CD14-positive monocyte (primary cell): ENCODE measurements around the gene HIVEP3. TPM values are rescaled to one million over a fixed set of nuclear protein-coding genes. Genes with fewer than 3 reads are reported as not detected.

ENCODE experiments used
- DNase-seq, 3 donors: peaks; one replicate each; pipeline ENCODE4 v3.0.0-alpha.2; 2011 to 2022
- H2AFZ ChIP-seq: 2 replicates; pipeline ENCODE4 v1.6.0; 2012; ENCODE audit warnings: mild to moderate bottlenecking, low read depth, low read length, inconsistent platforms; ENCODE audit not compliant: insufficient read depth, poor library complexity, severe bottlenecking
- H3K27ac ChIP-seq, 2 donors: 1 replicate in 1 of 2; 2 replicates in 1 of 2; pipeline ENCODE4 v1.5.1; 2012 to 2013; ENCODE audit warnings: low read length in 2 of 2, control low read depth in 1 of 2, inconsistent platforms in 1 of 2, low read depth in 1 of 2, mild to moderate bottlenecking in 1 of 2
- H3K27me3 ChIP-seq, 2 donors: one replicate each; pipeline versions ENCODE4 v1.6.0 to v1.6.1; 2011 to 2013; ENCODE audit warnings: low read length in 2 of 2; ENCODE audit not compliant: control insufficient read depth in 2 of 2, insufficient read depth in 2 of 2
- H3K36me3 ChIP-seq, 2 donors: replicated peaks in 1 of 2; 1 replicate in 1 of 2; 2 replicates in 1 of 2; pipeline versions ENCODE4 v1.5.1 to v1.6.1; 2012 to 2013; ENCODE audit warnings: low read length in 2 of 2, control low read depth in 1 of 2, inconsistent platforms in 1 of 2, mild to moderate bottlenecking in 1 of 2; ENCODE audit not compliant: insufficient read depth in 2 of 2, control insufficient read depth in 1 of 2
- H3K4me1 ChIP-seq, 2 donors: 1 replicate in 1 of 2; 2 replicates in 1 of 2; pipeline versions ENCODE4 v1.5.1 to v1.6.1; 2012 to 2013; ENCODE audit warnings: low read length in 2 of 2, control low read depth in 1 of 2, inconsistent platforms in 1 of 2, mild to moderate bottlenecking in 1 of 2, moderate library complexity in 1 of 2; ENCODE audit not compliant: insufficient read depth in 2 of 2, control insufficient read depth in 1 of 2
- H3K4me2 ChIP-seq: replicated peaks from 2 replicates; pipeline ENCODE3; 2012; ENCODE audit warnings: low read length, moderate library complexity, mild to moderate bottlenecking; ENCODE audit not compliant: poor library complexity, severe bottlenecking; ENCODE audit errors: extremely low read depth
- H3K4me3 ChIP-seq, 3 experiments: fragments of 200-600 bp in 1 of 3; sonication (generic) in 1 of 3; replicated peaks in 1 of 3; 1 replicate in 2 of 3; 2 replicates in 1 of 3; pipeline ENCODE4 v1.5.1; 2011 to 2013; ENCODE audit warnings: low read length in 3 of 3, mild to moderate bottlenecking in 3 of 3, control low read depth in 2 of 3, low read depth in 2 of 3, inconsistent platforms in 1 of 3, moderate library complexity in 1 of 3
- H3K79me2 ChIP-seq: 2 replicates; pipeline ENCODE4 v1.6.0; 2012; ENCODE audit warnings: mild to moderate bottlenecking, control low read depth, inconsistent platforms, low read length, moderate library complexity; ENCODE audit not compliant: insufficient read depth
- H3K9ac ChIP-seq: 2 replicates; pipeline ENCODE4 v1.6.0; 2017; ENCODE audit warnings: low read length, mild to moderate bottlenecking; ENCODE audit not compliant: insufficient read depth, poor library complexity, severe bottlenecking
- H3K9me3 ChIP-seq, 2 donors: replicated peaks in 1 of 2; 1 replicate in 1 of 2; 2 replicates in 1 of 2; pipeline versions ENCODE4 v1.5.1 to v1.6.1; 2012 to 2013; ENCODE audit warnings: low read length in 2 of 2, control low read depth in 1 of 2; ENCODE audit not compliant: control insufficient read depth in 1 of 2, insufficient read depth in 1 of 2
- H4K20me1 ChIP-seq: 2 replicates; pipeline ENCODE4 v1.6.0; 2012; ENCODE audit warnings: mild to moderate bottlenecking, low read length, control low read depth, moderate library complexity; ENCODE audit not compliant: insufficient read depth
- H3K27ac Mint-ChIP-seq, 7 donors: one replicate each; pipeline ENCODE4 v1.8.0; 2020; ENCODE audit warnings: mild to moderate bottlenecking in 7 of 7, mixed read lengths in 7 of 7, moderate library complexity in 6 of 7, inconsistent platforms in 2 of 7
- H3K27me3 Mint-ChIP-seq, 3 donors: one replicate each; pipeline ENCODE4 v1.8.0; 2021 to 2022; ENCODE audit warnings: low read depth in 3 of 3, mild to moderate bottlenecking in 3 of 3, mixed read lengths in 3 of 3, moderate library complexity in 3 of 3, inconsistent platforms in 1 of 3
- H3K36me3 Mint-ChIP-seq, 2 donors: one replicate each; pipeline ENCODE4 v1.8.0; 2020; ENCODE audit warnings: mixed read lengths in 2 of 2, inconsistent platforms in 1 of 2, mild to moderate bottlenecking in 1 of 2
- H3K4me1 Mint-ChIP-seq: one replicate; pipeline ENCODE4 v1.8.0; 2020; ENCODE audit warnings: mild to moderate bottlenecking, mixed read lengths
- H3K4me3 Mint-ChIP-seq, 2 donors: one replicate each; pipeline ENCODE4 v1.8.0; 2020; ENCODE audit warnings: mild to moderate bottlenecking in 2 of 2, mixed read lengths in 2 of 2, moderate library complexity in 1 of 2
- H3K9me3 Mint-ChIP-seq, 7 donors: one replicate each; pipeline ENCODE4 v1.8.0; 2020 to 2022; ENCODE audit warnings: mixed read lengths in 7 of 7, mild to moderate bottlenecking in 6 of 7, moderate library complexity in 6 of 7, inconsistent platforms in 2 of 7
- WGBS: methylation state at CpG from one replicate; pipeline ENCODE4 v1.1.5; 2013; ENCODE audit warnings: missing lambda C conversion rate; ENCODE audit not compliant: insufficient coverage; 5-methylcytosine and 5-hydroxymethylcytosine counted together
- intact Hi-C, 2 donors: fragments of 100-400 bp; cut with micrococcal nuclease; formaldehyde crosslinking; loops; one replicate each; pipeline versions ENCODE4 v1.15.0 to v1.15.1; 2023
- polyA plus RNA-seq, 3 donors: library from polyadenylated mRNA; depleted of rRNA in 1 of 3; unstranded in 2 of 3; stranded (reverse) in 1 of 3; fragments of 300-500 nt in 2 of 3; fragments of >200 nt in 1 of 3; fragmentation: Illumina TruSeq in 2 of 3; gene quantifications; 1 replicate in 2 of 3; 2 replicates in 1 of 3; pipeline ENCODE4 v1.2.3, GENCODE V29; 2012 to 2021
- TF ChIP-seq, protein P1 (sequence below): fragments of 200-600 bp; IDR thresholded peaks from one replicate; pipeline ENCODE4 v1.8.0; 2022; ENCODE audit warnings: antibody characterized with exemption, mild to moderate bottlenecking

The HIVEP3 gene
- polyA plus RNA-seq, 3 donors: 1.2 to 3.7 (median 1.8) TPM

DNA sequence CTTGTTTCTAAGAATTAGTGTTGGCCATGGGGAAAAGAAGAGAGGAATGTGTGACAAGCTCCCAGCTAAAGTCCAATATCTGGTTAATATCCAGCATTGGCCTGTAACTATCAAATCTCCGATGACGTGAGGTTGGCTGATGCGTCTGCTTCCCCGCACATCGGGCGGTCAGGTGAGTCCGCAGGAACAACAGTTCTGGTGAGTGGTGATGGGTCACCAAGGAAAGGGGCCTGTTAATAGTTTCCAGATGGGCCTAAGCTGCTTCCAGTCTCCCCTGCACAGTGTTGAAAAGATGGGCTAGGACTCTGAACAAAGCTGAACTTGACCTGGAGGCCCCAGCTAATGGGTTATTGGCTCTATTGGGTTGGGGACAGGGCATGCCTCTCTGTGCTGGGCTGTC is 241.1 kb downstream of the HIVEP3 start:
- H3K27me3 Mint-ChIP-seq: peaks cover 3 to 13% (median 12%) of the 10 kb centered on the region in 3 donors
- peaks cover 0 to 5% of the 10 kb centered on the region in 2 donors for H3K36me3 Mint-ChIP-seq
- peaks cover 33 to 50% of the 10 kb centered on the region in 2 donors for H3K4me1 ChIP-seq
- H3K79me2 ChIP-seq: no peaks in the 10 kb centered on the region
- DNase-seq: no peak
- TF ChIP-seq, protein P1, sequence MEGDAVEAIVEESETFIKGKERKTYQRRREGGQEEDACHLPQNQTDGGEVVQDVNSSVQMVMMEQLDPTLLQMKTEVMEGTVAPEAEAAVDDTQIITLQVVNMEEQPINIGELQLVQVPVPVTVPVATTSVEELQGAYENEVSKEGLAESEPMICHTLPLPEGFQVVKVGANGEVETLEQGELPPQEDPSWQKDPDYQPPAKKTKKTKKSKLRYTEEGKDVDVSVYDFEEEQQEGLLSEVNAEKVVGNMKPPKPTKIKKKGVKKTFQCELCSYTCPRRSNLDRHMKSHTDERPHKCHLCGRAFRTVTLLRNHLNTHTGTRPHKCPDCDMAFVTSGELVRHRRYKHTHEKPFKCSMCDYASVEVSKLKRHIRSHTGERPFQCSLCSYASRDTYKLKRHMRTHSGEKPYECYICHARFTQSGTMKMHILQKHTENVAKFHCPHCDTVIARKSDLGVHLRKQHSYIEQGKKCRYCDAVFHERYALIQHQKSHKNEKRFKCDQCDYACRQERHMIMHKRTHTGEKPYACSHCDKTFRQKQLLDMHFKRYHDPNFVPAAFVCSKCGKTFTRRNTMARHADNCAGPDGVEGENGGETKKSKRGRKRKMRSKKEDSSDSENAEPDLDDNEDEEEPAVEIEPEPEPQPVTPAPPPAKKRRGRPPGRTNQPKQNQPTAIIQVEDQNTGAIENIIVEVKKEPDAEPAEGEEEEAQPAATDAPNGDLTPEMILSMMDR: no peak
- H3K4me3 Mint-ChIP-seq: no peak overlapping the region
- H3K9ac ChIP-seq: no peak overlapping the region
- H3K27me3 ChIP-seq: no peaks in the 10 kb centered on the region
- no peak overlapping the region for H2AFZ ChIP-seq
- H3K27ac Mint-ChIP-seq: no peak overlapping the region
- WGBS: 100% methylated on average over 7 of the region's 7 CpGs
- H3K4me2 ChIP-seq: no peak overlapping the region
- no peaks in the 10 kb centered on the region for H3K9me3 ChIP-seq
- intact Hi-C loops: no loop called here
- no peak overlapping the region for H3K4me3 ChIP-seq
- H3K27ac ChIP-seq: no peak overlapping the region
- peaks cover 51% of the 10 kb centered on the region for H3K4me1 Mint-ChIP-seq
- H4K20me1 ChIP-seq: no peaks in the 10 kb centered on the region
- no peaks in the 10 kb centered on the region for H3K36me3 ChIP-seq
- H3K9me3 Mint-ChIP-seq: peaks cover 0 to 1% (median 0%) of the 10 kb centered on the region in 7 donors

DNA sequence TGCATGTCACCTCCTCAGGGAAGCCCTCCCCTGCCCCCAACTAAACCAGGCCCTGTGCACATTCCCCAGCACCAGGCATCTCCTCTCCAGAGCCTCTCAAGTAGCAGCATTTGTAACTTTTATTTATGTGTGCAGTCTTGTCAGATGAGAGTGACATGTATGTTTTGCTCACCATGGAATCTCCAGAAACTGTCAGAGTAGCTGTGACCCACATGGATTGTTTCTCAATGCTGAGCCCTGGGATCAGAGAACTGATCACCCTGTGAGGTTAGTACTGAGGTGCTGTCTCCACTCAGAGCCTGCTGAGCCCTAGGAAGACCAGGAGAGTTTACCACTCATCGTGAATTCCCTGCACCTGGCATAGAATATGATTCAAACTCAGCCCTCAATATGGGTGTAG is 243.3 kb downstream of the HIVEP3 start:
- Mint-ChIP-seq H3K4me3 (no peak overlapping the region), H3K27ac (peak overlapping the region in 3 of 7 donors; percentile 18 to 62 (median 54)), H3K9me3 (peaks cover 0 to 1% (median 0%) of the 10 kb centered on the region in 7 donors), H3K4me1 (peaks cover 39% of the 10 kb centered on the region), H3K27me3 (peaks cover 6 to 15% (median 14%) of the 10 kb centered on the region in 3 donors), H3K36me3 (peaks cover 0 to 7% of the 10 kb centered on the region in 2 donors)
- WGBS: no CpG with 5 or more reads among the region's 1 CpG
- intact Hi-C loops: no loop called here
- Histone ChIP-seq H3K79me2 (no peaks in the 10 kb centered on the region), H3K4me1 (peaks cover 28 to 40% of the 10 kb centered on the region in 2 donors), H3K27me3 (no peaks in the 10 kb centered on the region), H4K20me1 (no peaks in the 10 kb centered on the region), H3K9me3 (no peaks in the 10 kb centered on the region), H3K4me2 (no peak overlapping the region), H2AFZ (no peak overlapping the region), H3K9ac (no peak overlapping the region), H3K27ac (no peak overlapping the region), H3K4me3 (no peak overlapping the region), H3K36me3 (no peaks in the 10 kb centered on the region)
- TF ChIP-seq, protein P1: no peak
- no peak for DNase-seq
